ENCODE results near the gene SYAP1.

DNA sequence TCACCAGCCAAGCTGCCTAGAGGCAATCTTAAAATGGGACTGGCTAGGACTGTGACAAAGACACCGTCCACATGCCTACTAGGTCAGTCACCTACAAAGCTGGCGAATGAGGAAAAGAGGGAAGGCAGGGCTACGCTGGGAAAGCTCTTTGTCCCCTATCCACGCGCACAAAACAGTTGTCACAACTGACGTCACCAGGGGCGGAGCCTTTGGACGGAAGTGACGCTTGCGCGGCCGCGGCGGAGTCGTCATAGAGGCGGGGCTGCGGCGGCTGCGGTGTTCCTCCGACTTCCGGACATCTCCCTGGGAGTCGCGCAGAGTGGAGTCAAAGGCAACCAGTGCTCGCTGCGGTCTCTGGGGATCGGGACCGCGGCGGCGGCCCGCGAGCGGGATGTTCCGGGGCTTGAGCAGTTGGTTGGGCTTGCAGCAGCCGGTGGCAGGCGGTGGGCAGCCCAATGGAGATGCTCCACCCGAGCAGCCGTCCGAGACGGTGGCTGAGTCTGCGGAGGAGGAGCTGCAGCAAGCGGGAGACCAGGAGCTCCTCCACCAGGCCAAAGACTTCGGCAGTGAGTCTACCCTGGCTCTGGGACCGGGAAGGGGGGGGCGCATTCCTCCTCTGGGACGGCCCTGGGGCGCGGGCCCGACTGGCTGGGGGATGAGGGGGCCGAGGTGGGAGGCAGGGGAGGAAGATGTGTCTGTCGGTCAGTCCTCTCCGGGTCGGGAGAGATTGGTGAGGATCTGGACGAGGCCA, at the start of gene SYAP1:
- TF ChIP-seq POLR2AphosphoS5 (IDR thresholded peaks at IDR 0.05; ENCODE audit: low read length): peak; percentile 93
- peak; percentile 88 for TF ChIP-seq SP1 (IDR thresholded peaks at IDR 0.05; ENCODE audit: low read depth, low read length)
- 0 out of 2 replicates have a peak, but pooled peaks have one; percentile 35 for TF ChIP-seq JUND (IDR thresholded peaks at IDR 0.05; ENCODE audit: low read depth, low read length)
- TF ChIP-seq, protein P1, sequence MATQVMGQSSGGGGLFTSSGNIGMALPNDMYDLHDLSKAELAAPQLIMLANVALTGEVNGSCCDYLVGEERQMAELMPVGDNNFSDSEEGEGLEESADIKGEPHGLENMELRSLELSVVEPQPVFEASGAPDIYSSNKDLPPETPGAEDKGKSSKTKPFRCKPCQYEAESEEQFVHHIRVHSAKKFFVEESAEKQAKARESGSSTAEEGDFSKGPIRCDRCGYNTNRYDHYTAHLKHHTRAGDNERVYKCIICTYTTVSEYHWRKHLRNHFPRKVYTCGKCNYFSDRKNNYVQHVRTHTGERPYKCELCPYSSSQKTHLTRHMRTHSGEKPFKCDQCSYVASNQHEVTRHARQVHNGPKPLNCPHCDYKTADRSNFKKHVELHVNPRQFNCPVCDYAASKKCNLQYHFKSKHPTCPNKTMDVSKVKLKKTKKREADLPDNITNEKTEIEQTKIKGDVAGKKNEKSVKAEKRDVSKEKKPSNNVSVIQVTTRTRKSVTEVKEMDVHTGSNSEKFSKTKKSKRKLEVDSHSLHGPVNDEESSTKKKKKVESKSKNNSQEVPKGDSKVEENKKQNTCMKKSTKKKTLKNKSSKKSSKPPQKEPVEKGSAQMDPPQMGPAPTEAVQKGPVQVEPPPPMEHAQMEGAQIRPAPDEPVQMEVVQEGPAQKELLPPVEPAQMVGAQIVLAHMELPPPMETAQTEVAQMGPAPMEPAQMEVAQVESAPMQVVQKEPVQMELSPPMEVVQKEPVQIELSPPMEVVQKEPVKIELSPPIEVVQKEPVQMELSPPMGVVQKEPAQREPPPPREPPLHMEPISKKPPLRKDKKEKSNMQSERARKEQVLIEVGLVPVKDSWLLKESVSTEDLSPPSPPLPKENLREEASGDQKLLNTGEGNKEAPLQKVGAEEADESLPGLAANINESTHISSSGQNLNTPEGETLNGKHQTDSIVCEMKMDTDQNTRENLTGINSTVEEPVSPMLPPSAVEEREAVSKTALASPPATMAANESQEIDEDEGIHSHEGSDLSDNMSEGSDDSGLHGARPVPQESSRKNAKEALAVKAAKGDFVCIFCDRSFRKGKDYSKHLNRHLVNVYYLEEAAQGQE (IDR thresholded peaks at IDR 0.05; ENCODE audit: low read depth, low read length): no peak; the same call in 1 of the 2 replicates
- TF ChIP-seq CTCF (IDR thresholded peaks at IDR 0.05 in 2 of 3, conservative IDR thresholded peaks at IDR 0.05 in 1 of 3; ENCODE audit: control insufficient read depth in 2 of 3, extremely low read depth in 1 of 3, insufficient read depth in 1 of 3, low read depth in 3 of 3, low read length in 3 of 3): no peak
- TF ChIP-seq PKNOX1 (IDR thresholded peaks at IDR 0.05): peak; percentile 34; the same call in 1 of the 2 replicates
- no peak for TF ChIP-seq FOXK2 (IDR thresholded peaks at IDR 0.05)
- peak; percentile 57; the same call in 1 of the 2 replicates for TF ChIP-seq RFX5 (IDR thresholded peaks at IDR 0.05; ENCODE audit: low read depth, low read length)
- TF ChIP-seq TAF1 (IDR thresholded peaks at IDR 0.05; ENCODE audit: borderline replicate concordance, low read depth, low read length): peak; percentile 77; the same call in 1 of the 2 replicates
